GM12892 (cell line): ENCODE results near the gene GAD2.

Experiments
- POLR2A ChIP-seq: IDR thresholded peaks from 2 replicates; pipeline ENCODE4 v1.6.1; 2011; ENCODE audit warnings: low read depth, low read length, control low read depth
- POLR2AphosphoS5 ChIP-seq: IDR thresholded peaks from 2 replicates; pipeline ENCODE4 v1.6.1; 2011; ENCODE audit warnings: low read depth, low read length, control low read depth
- TAF1 ChIP-seq: IDR thresholded peaks from 2 replicates; pipeline ENCODE4 v1.6.1; 2011; ENCODE audit warnings: low read depth, mild to moderate bottlenecking, control low read depth, low read length, borderline replicate concordance

- no peak for TF ChIP-seq TAF1
- TF ChIP-seq POLR2A = no peak
- TF ChIP-seq POLR2AphosphoS5 = no peak
Observed at GRCh38 chr10:26220901-26221300, 4.3 kb downstream of the GAD2 start.
